ENCODE results near the gene STX4. TPM values are rescaled to one million over a fixed set of nuclear protein-coding genes. Genes with fewer than 3 reads are reported as not detected.

Gene STX4
- total and polyA plus RNA-seq, 3 experiments from 2014 or later: 34.5 to 55.0 (median 53.0) TPM

DNA sequence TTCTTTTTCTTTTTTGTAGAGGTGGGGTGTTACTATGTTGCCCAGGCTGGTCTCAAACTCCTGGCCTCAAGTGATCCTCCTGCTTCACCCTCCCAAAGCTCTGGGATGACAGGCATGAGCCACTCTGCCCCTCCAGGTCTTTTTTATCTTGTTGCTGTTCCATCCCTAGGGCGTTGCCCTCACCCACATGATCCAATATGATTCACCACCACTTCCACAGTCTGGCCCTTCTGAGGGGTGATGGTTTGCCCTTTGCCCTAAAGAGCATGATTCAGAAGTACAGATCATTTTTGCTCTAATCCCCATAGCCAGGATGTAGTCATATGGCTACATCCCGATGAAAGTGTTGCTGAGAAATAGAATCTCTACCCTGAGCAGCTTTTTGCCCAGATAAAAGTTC is 18.8 kb downstream of the STX4 start:
- peaks cover 0 to 3% (median 1%) of the 10 kb centered on the region in 3 donors for H3K4me1 Mint-ChIP-seq
- H3K9me3 ChIP-seq (ENCODE audit: low read length): no peaks in the 10 kb centered on the region
- no peaks in the 10 kb centered on the region for H3K4me1 ChIP-seq (ENCODE audit: insufficient read depth, low read length)
- POLR2A ChIA-PET: no interaction called here
- H3K27me3 ChIP-seq (ENCODE audit: insufficient read depth, low read length, poor library complexity, severe bottlenecking): no peaks in the 10 kb centered on the region
- CTCF ChIA-PET: no interaction called here
- DNase-seq: no peak
- H3K27me3 Mint-ChIP-seq: peaks cover 0 to 3% of the 10 kb centered on the region in 2 donors
- H3K36me3 Mint-ChIP-seq: no peaks in the 10 kb centered on the region
- H3K9me3 Mint-ChIP-seq: no peaks in the 10 kb centered on the region
- no peaks in the 10 kb centered on the region for H3K36me3 ChIP-seq (ENCODE audit: insufficient read depth, low read length)
- H3K27ac Mint-ChIP-seq: peak overlapping the region in 2 of 8 donors; percentile 19 to 30
- no peak overlapping the region for H3K4me3 Mint-ChIP-seq
- no peak overlapping the region for H3K4me3 ChIP-seq (ENCODE audit: low read length)
- no peak overlapping the region for H3K27ac ChIP-seq (ENCODE audit: low read depth, low read length)

DNA sequence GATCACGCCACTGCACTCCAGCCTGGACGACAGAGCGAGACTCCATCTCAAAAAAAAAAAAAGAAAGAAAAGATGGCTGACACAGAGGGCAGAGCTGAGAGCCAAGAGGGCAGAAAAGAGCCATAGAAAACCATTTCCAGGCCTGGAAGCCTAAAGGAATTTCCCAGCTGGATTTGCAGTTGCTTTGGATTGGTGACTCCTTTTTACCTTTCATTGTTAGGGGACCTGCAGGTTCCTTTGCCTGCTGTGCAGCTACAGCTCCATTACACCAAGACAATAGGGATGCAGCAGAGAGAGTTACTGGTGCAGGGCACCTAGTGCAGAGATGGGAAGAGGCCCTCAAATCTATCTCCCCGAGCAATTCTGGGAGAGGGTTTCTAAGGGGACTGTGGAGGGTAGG is 22.3 kb downstream of the STX4 start:
- no peak overlapping the region for H3K27ac ChIP-seq (ENCODE audit: low read depth, low read length)
- no peak overlapping the region for H3K4me3 ChIP-seq (ENCODE audit: low read length)
- no peaks in the 10 kb centered on the region for H3K4me1 ChIP-seq (ENCODE audit: insufficient read depth, low read length)
- CTCF ChIA-PET: interaction anchor here (0.7 to 1.4 kb wide), 3 partner anchors 10 to 18 kb away, joined by 3 read pairs; partner anchors contain the start of gene ZNF668
- H3K27ac Mint-ChIP-seq: peak overlapping the region in 1 of 8 donors; percentile 34
- no peak for DNase-seq
- no peaks in the 10 kb centered on the region for H3K9me3 ChIP-seq (ENCODE audit: low read length)
- no peaks in the 10 kb centered on the region for H3K36me3 ChIP-seq (ENCODE audit: insufficient read depth, low read length)
- H3K9me3 Mint-ChIP-seq: no peaks in the 10 kb centered on the region
- peaks cover 0 to 3% of the 10 kb centered on the region in 2 donors for H3K27me3 Mint-ChIP-seq
- POLR2A ChIA-PET: interaction anchor here (0.7 kb wide), 1 partner anchor 284 kb away, joined by 4 read pairs; no protein-coding TSS in a partner anchor
- peaks cover 0 to 9% (median 1%) of the 10 kb centered on the region in 3 donors for H3K36me3 Mint-ChIP-seq
- peaks cover 5 to 11% (median 9%) of the 10 kb centered on the region in 3 donors for H3K4me1 Mint-ChIP-seq
- no peaks in the 10 kb centered on the region for H3K27me3 ChIP-seq (ENCODE audit: insufficient read depth, low read length, poor library complexity, severe bottlenecking)
- no peak overlapping the region for H3K4me3 Mint-ChIP-seq

- Mint-ChIP-seq H3K36me3 (peaks cover 0 to 24% (median 1%) of the 10 kb centered on the region in 3 donors), H3K27ac (peak overlapping the region in 2 of 8 donors; percentile 36 to 54), H3K4me1 (peaks cover 40 to 55% (median 53%) of the 10 kb centered on the region in 3 donors), H3K27me3 (no peaks in the 10 kb centered on the region), H3K9me3 (no peaks in the 10 kb centered on the region), H3K4me3 (no peak overlapping the region)
- POLR2A ChIA-PET: interaction anchor here (0.6 kb wide), 1 partner anchor 10 kb away, joined by 3 read pairs; no protein-coding TSS in a partner anchor
- H3K36me3 ChIP-seq (ENCODE audit: insufficient read depth, low read length): no peaks in the 10 kb centered on the region
- no peak overlapping the region for H3K27ac ChIP-seq (ENCODE audit: low read depth, low read length)
- no peak for DNase-seq
- peaks cover 48% of the 10 kb centered on the region for H3K4me1 ChIP-seq (ENCODE audit: insufficient read depth, low read length)
- CTCF ChIA-PET: no interaction called here
- no peak overlapping the region for H3K4me3 ChIP-seq (ENCODE audit: low read length)
- H3K27me3 ChIP-seq (ENCODE audit: insufficient read depth, low read length, poor library complexity, severe bottlenecking): no peaks in the 10 kb centered on the region
- H3K9me3 ChIP-seq (ENCODE audit: low read length): no peaks in the 10 kb centered on the region
Observed at GRCh38 chr16:31061126-31061812, 27.9 kb downstream of the STX4 start.

GRCh38 chr16:31061813-31062440 is 28.6 kb downstream of the STX4 start:
- Histone ChIP-seq H3K27me3 (ENCODE audit: insufficient read depth, low read length, poor library complexity, severe bottlenecking) (no peaks in the 10 kb centered on the region), H3K4me1 (ENCODE audit: insufficient read depth, low read length) (peaks cover 50% of the 10 kb centered on the region), H3K27ac (ENCODE audit: low read depth, low read length) (no peak overlapping the region), H3K9me3 (ENCODE audit: low read length) (no peaks in the 10 kb centered on the region), H3K36me3 (ENCODE audit: insufficient read depth, low read length) (no peaks in the 10 kb centered on the region), H3K4me3 (ENCODE audit: low read length) (no peak overlapping the region)
- Mint-ChIP-seq H3K4me1 (peaks cover 45 to 60% (median 59%) of the 10 kb centered on the region in 3 donors), H3K27me3 (no peaks in the 10 kb centered on the region), H3K36me3 (peaks cover 0 to 24% (median 1%) of the 10 kb centered on the region in 3 donors), H3K9me3 (no peaks in the 10 kb centered on the region), H3K4me3 (peak overlapping the region in 4 of 7 donors; percentile 7 to 61 (median 14)), H3K27ac (peak overlapping the region in 1 of 8 donors; percentile 54)
- POLR2A ChIA-PET: interaction anchor here (0.6 to 3.8 kb wide), 4 partner anchors 11 to 116 kb away, joined by 3 to 14 read pairs (median 4); partner anchors contain the start of genes ZNF646 and ZNF668
- CTCF ChIA-PET: no interaction called here
- no peak for DNase-seq

- POLR2A ChIA-PET: interaction anchor here (0.6 to 3.8 kb wide), 3 partner anchors 9 to 114 kb away, joined by 3 to 14 read pairs (median 5); partner anchors contain the start of genes ZNF646 and ZNF668
- no peaks in the 10 kb centered on the region for H3K9me3 ChIP-seq (ENCODE audit: low read length)
- H3K36me3 ChIP-seq (ENCODE audit: insufficient read depth, low read length): no peaks in the 10 kb centered on the region
- H3K27me3 ChIP-seq (ENCODE audit: insufficient read depth, low read length, poor library complexity, severe bottlenecking): no peaks in the 10 kb centered on the region
- no peak for DNase-seq
- H3K4me3 ChIP-seq (ENCODE audit: low read length): peak overlapping the region; percentile 23
- Mint-ChIP-seq H3K27ac (peak overlapping the region in 7 of 8 donors; percentile 70 to 94 (median 87)), H3K27me3 (no peaks in the 10 kb centered on the region), H3K9me3 (no peaks in the 10 kb centered on the region), H3K4me3 (peak overlapping the region; percentile 78 to 92 (median 85)), H3K4me1 (peaks cover 51 to 69% (median 68%) of the 10 kb centered on the region in 3 donors), H3K36me3 (peaks cover 0 to 22% (median 1%) of the 10 kb centered on the region in 3 donors)
- CTCF ChIA-PET: interaction anchor here (2.1 kb wide), 1 partner anchor 10 kb away, joined by 8 read pairs; the partner anchor contains the start of genes ZNF646 and ZNF668
- peak overlapping the region; percentile 0 for H3K27ac ChIP-seq (ENCODE audit: low read depth, low read length)
- H3K4me1 ChIP-seq (ENCODE audit: insufficient read depth, low read length): peaks cover 50% of the 10 kb centered on the region
Observed at GRCh38 chr16:31063495-31063842, 30.1 kb downstream of the STX4 start.

- peaks cover 50% of the 10 kb centered on the region for H3K4me1 ChIP-seq (ENCODE audit: insufficient read depth, low read length)
- H3K27ac Mint-ChIP-seq: peak overlapping the region; percentile 76 to 95 (median 90)
- peaks cover 53 to 74% (median 71%) of the 10 kb centered on the region in 3 donors for H3K4me1 Mint-ChIP-seq
- ChIA-PET POLR2A (interaction anchor here (0.6 to 3.8 kb wide), 3 partner anchors 9 to 113 kb away, joined by 3 to 14 read pairs (median 5); partner anchors contain the start of genes ZNF646 and ZNF668), CTCF (interaction anchor here (2.1 kb wide), 1 partner anchor 9 kb away, joined by 8 read pairs; the partner anchor contains the start of genes ZNF646 and ZNF668)
- peak overlapping the region; percentile 0 for H3K27ac ChIP-seq (ENCODE audit: low read depth, low read length)
- no peaks in the 10 kb centered on the region for H3K9me3 ChIP-seq (ENCODE audit: low read length)
- peak in 2 of 5 donors; percentile 14 to 56 for DNase-seq
- H3K27me3 ChIP-seq (ENCODE audit: insufficient read depth, low read length, poor library complexity, severe bottlenecking): no peaks in the 10 kb centered on the region
- no peaks in the 10 kb centered on the region for H3K27me3 Mint-ChIP-seq
- no peaks in the 10 kb centered on the region for H3K9me3 Mint-ChIP-seq
- peaks cover 0 to 22% (median 1%) of the 10 kb centered on the region in 3 donors for H3K36me3 Mint-ChIP-seq
- H3K36me3 ChIP-seq (ENCODE audit: insufficient read depth, low read length): no peaks in the 10 kb centered on the region
- peak overlapping the region; percentile 23 for H3K4me3 ChIP-seq (ENCODE audit: low read length)
- H3K4me3 Mint-ChIP-seq: peak overlapping the region; percentile 78 to 92 (median 85)
Observed at GRCh38 chr16:31063843-31064611, 30.7 kb downstream of the STX4 start.

DNA sequence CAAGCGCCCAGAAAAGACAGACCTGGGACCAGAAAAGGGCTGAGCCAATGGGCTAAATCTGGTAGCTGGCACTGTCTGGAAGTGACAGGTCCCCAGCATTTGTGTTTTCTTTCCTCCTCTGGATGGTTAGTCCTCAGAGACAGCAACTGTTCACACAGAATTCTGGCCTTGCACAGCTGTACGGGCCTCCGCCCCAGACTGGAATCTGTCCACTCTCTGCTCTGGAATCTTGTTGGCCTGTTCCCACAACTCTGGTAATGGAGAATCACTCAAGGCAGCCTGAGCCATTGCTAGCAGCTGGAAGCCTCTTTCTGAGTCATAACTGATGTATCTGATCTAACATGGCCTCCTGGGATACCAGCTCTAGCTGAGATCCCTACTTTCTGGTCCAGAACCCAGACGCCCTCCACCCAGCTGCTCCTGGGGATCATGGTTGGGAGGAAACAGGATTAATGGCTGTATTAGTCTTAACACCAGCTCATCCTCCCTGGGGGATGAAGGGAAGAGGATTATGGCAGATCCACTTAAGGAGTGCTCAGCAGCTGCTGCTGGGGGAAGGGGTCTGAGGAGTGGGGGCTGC is 31.6 kb downstream of the STX4 start:
- H3K27ac Mint-ChIP-seq: peak overlapping the region; percentile 72 to 94 (median 88)
- H3K4me3 Mint-ChIP-seq: peak overlapping the region; percentile 78 to 92 (median 85)
- H3K27me3 Mint-ChIP-seq: no peaks in the 10 kb centered on the region
- H3K27ac ChIP-seq (ENCODE audit: low read depth, low read length): no peak overlapping the region
- H3K4me1 Mint-ChIP-seq: peaks cover 57 to 79% (median 72%) of the 10 kb centered on the region in 3 donors
- H3K4me1 ChIP-seq (ENCODE audit: insufficient read depth, low read length): peaks cover 50% of the 10 kb centered on the region
- no peaks in the 10 kb centered on the region for H3K9me3 ChIP-seq (ENCODE audit: low read length)
- H3K9me3 Mint-ChIP-seq: no peaks in the 10 kb centered on the region
- no peak overlapping the region for H3K4me3 ChIP-seq (ENCODE audit: low read length)
- ChIA-PET CTCF (interaction anchor here (1.0 to 2.1 kb wide), 2 partner anchors 9 to 70 kb away, joined by 3 to 8 read pairs; partner anchors contain the start of genes ZNF646 and ZNF668), POLR2A (interaction anchor here (0.7 to 3.8 kb wide), 2 partner anchors 8 to 94 kb away, joined by 3 to 14 read pairs; partner anchors contain the start of genes ZNF646 and ZNF668)
- H3K36me3 ChIP-seq (ENCODE audit: insufficient read depth, low read length): no peaks in the 10 kb centered on the region
- H3K27me3 ChIP-seq (ENCODE audit: insufficient read depth, low read length, poor library complexity, severe bottlenecking): no peaks in the 10 kb centered on the region
- DNase-seq: no peak
- peaks cover 0 to 19% (median 1%) of the 10 kb centered on the region in 3 donors for H3K36me3 Mint-ChIP-seq

All from CD8-positive, alpha-beta memory T cell (primary cell).